WERI-Rb-1 (cell line): ENCODE data around the gene MARCHF7.
"Not testable (repeated sequence)": the region's sequence is repeated elsewhere in the genome, so short reads cannot be mapped to it uniquely, and the experiment has no call there.

Experiments used
- DNase-seq: peaks from one replicate; pipeline ENCODE4 v3.0.0-alpha.2; 2020
- H3K27ac ChIP-seq: fragments of 250-450 bp; sonication (Bioruptor Pico); 2 replicates; pipeline ENCODE4 v1.5.1; 2020; ENCODE audit warnings: mild to moderate bottlenecking, moderate library complexity
- H3K27me3 ChIP-seq: fragments of 250-450 bp; sonication (Bioruptor Pico); 2 replicates; pipeline ENCODE4 v1.5.1; 2021; ENCODE audit warnings: mild to moderate bottlenecking, low read depth, moderate library complexity; ENCODE audit not compliant: insufficient read depth, severe bottlenecking
- H3K36me3 ChIP-seq: fragments of 250-450 bp; sonication (Bioruptor Pico); 2 replicates; pipeline ENCODE4 v1.5.1; 2020; ENCODE audit warnings: mild to moderate bottlenecking, moderate library complexity
- H3K4me3 ChIP-seq: 2 replicates; pipeline ENCODE4 v1.5.1; 2011; ENCODE audit warnings: low read depth, mild to moderate bottlenecking, control low read depth, low read length
- H3K9me3 ChIP-seq: fragments of 250-450 bp; sonication (Bioruptor Pico); 2 replicates; pipeline ENCODE4 v1.5.1; 2021; ENCODE audit warnings: mild to moderate bottlenecking, moderate library complexity; ENCODE audit not compliant: severe bottlenecking
- CTCF ChIP-seq: IDR thresholded peaks from 2 replicates; pipeline ENCODE4 v1.5.1; 2011; ENCODE audit warnings: low read depth, mild to moderate bottlenecking, control low read depth, inconsistent platforms, low read length

MARCHF7 gene

GRCh38 chr2:159738509-159739390, 26.4 kb downstream of the MARCHF7 start:
- Histone ChIP-seq H3K27me3 (no peaks in the 10 kb centered on the region), H3K27ac (no peak overlapping the region), H3K4me3 (no peak overlapping the region), H3K36me3 (peaks cover 88% of the 10 kb centered on the region), H3K9me3 (no peaks in the 10 kb centered on the region)
- no peak for DNase-seq
- no peak for TF ChIP-seq CTCF

- H3K9me3 ChIP-seq, result no peaks in the 10 kb centered on the region
- H3K36me3 ChIP-seq, result peaks cover 89% of the 10 kb centered on the region
- H3K4me3 ChIP-seq, result no peak overlapping the region
- no peak for DNase-seq
- no peaks in the 10 kb centered on the region for H3K27me3 ChIP-seq
- TF ChIP-seq CTCF, result no peak
- H3K27ac ChIP-seq, result no peak overlapping the region
Observed at GRCh38 chr2:159742846-159743245, 30.5 kb downstream of the MARCHF7 start.

- H3K27ac ChIP-seq, result no peak overlapping the region
- H3K9me3 ChIP-seq, result no peaks in the 10 kb centered on the region
- H3K4me3 ChIP-seq, result no peak overlapping the region
- DNase-seq, result no peak
- no peaks in the 10 kb centered on the region for H3K27me3 ChIP-seq
- no peak for TF ChIP-seq CTCF
- peaks cover 90% of the 10 kb centered on the region for H3K36me3 ChIP-seq
Observed at GRCh38 chr2:159744363-159744762, 32.1 kb downstream of the MARCHF7 start.

GRCh38 chr2:159745237-159745636, 32.9 kb downstream of the MARCHF7 start:
- H3K27me3 ChIP-seq, H3K9me3 ChIP-seq, DNase-seq, H3K27ac ChIP-seq, H3K4me3 ChIP-seq: not testable (repeated sequence)
- peaks cover 92% of the 10 kb centered on the region for H3K36me3 ChIP-seq

GRCh38 chr2:159748089-159748488, 35.8 kb downstream of the MARCHF7 start:
- no peak for TF ChIP-seq CTCF
- Histone ChIP-seq H3K27ac (no peak overlapping the region), H3K9me3 (no peaks in the 10 kb centered on the region), H3K4me3 (no peak overlapping the region), H3K27me3 (no peaks in the 10 kb centered on the region), H3K36me3 (peaks cover 90% of the 10 kb centered on the region)
- DNase-seq, result no peak

GRCh38 chr2:159750873-159751272, 38.6 kb downstream of the MARCHF7 start:
- TF ChIP-seq CTCF, result no peak
- Histone ChIP-seq H3K4me3 (no peak overlapping the region), H3K9me3 (no peaks in the 10 kb centered on the region), H3K36me3 (peaks cover 89% of the 10 kb centered on the region), H3K27me3 (no peaks in the 10 kb centered on the region), H3K27ac (no peak overlapping the region)
- DNase-seq, result no peak
